Uterus (tissue), 4 donors: ENCODE data around the gene GPR142. TPM values are rescaled to one million over a fixed set of nuclear protein-coding genes. Genes with fewer than 3 reads are reported as not detected.

Experiments
- DNase-seq, 2 donors: peaks; one replicate each; pipeline ENCODE4 v3.0.0-alpha.2; 2019 to 2020
- H3K27ac ChIP-seq, 2 donors: fragments of 200-600 bp; sonication (generic); 1 replicate in 1 of 2; 2 replicates in 1 of 2; pipeline ENCODE4 v1.5.1; 2016 to 2018
- H3K27me3 ChIP-seq, 2 donors: fragments of 200-600 bp; sonication (generic); one replicate each; pipeline ENCODE4 v1.5.1; 2018 to 2019; ENCODE audit warnings: control low read depth in 1 of 2
- H3K36me3 ChIP-seq, 2 donors: fragments of 200-600 bp; sonication (generic); one replicate each; pipeline ENCODE4 v1.5.1; 2019; ENCODE audit warnings: control low read depth in 1 of 2
- H3K4me1 ChIP-seq, 2 donors: fragments of 200-600 bp; sonication (generic); one replicate each; pipeline ENCODE4 v1.5.1; 2018 to 2019; ENCODE audit warnings: control low read depth in 1 of 2
- H3K4me3 ChIP-seq, 2 donors: fragments of 200-600 bp; sonication (generic); 1 replicate in 1 of 2; 2 replicates in 1 of 2; pipeline ENCODE4 v1.5.1; 2018 to 2019; ENCODE audit warnings: mild to moderate bottlenecking in 1 of 2
- H3K9me3 ChIP-seq, 2 donors: fragments of 200-600 bp; sonication (generic); one replicate each; pipeline ENCODE4 v1.5.1; 2019; ENCODE audit warnings: control low read depth in 1 of 2
- CTCF ChIP-seq, 4 experiments: fragments of 200-600 bp in 2 of 4; fragments of 450-650 bp in 2 of 4; sonication (generic) in 2 of 4; IDR thresholded peaks; one replicate each; pipeline ENCODE4 v1.5.1; 2016 to 2019; ENCODE audit warnings: antibody characterized with exemption in 4 of 4, mild to moderate bottlenecking in 2 of 4, moderate library complexity in 1 of 4
- POLR2A ChIP-seq, 2 donors: fragments of 450-650 bp; IDR thresholded peaks; one replicate each; pipeline ENCODE4 v1.6.1; 2016; ENCODE audit warnings: antibody characterized with exemption in 2 of 2, mild to moderate bottlenecking in 1 of 2, moderate library complexity in 1 of 2
- intact Hi-C: fragments of 100-400 bp; cut with DNase I; formaldehyde crosslinking; loops from one replicate; pipeline ENCODE4 v1.15.1; 2023; ENCODE audit warnings: low total_unique reads
- total RNA-seq, 4 donors: library from RNA; depleted of rRNA in 3 of 4; stranded (reverse); fragments of >200 nt in 3 of 4; gene quantifications; one replicate each; pipeline versions ENCODE4 v1.1.0 to v1.2.4, GENCODE V29; 2014 to 2023
- donor health status: DM: yes; HTN: yes; CAD: no.

GPR142 gene
- total RNA-seq, 4 donors from 2014 or later: 0.73 TPM; not detected in 3

- no peaks in the 10 kb centered on the region for H3K4me1 ChIP-seq
- no peaks in the 10 kb centered on the region for H3K27me3 ChIP-seq
- TF ChIP-seq CTCF (IDR thresholded peaks at IDR 0.05): no peak
- no peak for TF ChIP-seq POLR2A (IDR thresholded peaks at IDR 0.05)
- H3K36me3 ChIP-seq: no peaks in the 10 kb centered on the region
- DNase-seq: no peak
- H3K9me3 ChIP-seq: no peaks in the 10 kb centered on the region
- no peak overlapping the region for H3K27ac ChIP-seq
- no peak overlapping the region for H3K4me3 ChIP-seq
- intact Hi-C loops: no loop called here
Observed at GRCh38 chr17:74385201-74385600, 17.9 kb downstream of the GPR142 start.

DNA sequence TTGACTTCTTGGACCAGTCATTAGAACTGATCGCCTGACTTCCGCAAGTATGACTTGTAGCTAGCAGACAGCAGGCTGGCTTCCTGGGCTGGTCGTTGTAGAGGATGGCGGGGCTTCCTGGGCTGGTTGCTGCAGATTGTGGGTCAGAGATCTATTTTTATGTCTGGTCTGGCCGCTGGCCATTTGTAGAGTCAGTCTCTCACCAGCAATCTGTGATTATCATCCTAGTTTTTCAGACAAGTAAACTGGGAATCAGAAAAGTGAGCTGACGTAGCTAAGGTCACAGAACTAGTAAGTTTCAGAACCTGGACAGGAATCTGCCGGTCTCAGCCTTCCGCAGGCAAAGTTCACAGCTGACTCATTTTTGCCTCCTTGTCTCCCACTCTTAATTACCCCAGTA is 19.1 kb downstream of the GPR142 start:
- Histone ChIP-seq H3K27ac (no peak overlapping the region), H3K27me3 (no peaks in the 10 kb centered on the region), H3K4me1 (no peaks in the 10 kb centered on the region), H3K9me3 (no peaks in the 10 kb centered on the region), H3K4me3 (no peak overlapping the region), H3K36me3 (no peaks in the 10 kb centered on the region)
- intact Hi-C loops: no loop called here
- DNase-seq: peak in 1 of 2 donors; percentile 23
- no peak for TF ChIP-seq CTCF (IDR thresholded peaks at IDR 0.05)
- no peak for TF ChIP-seq POLR2A (IDR thresholded peaks at IDR 0.05)

GRCh38 chr17:74387365-74388218 is 20.3 kb downstream of the GPR142 start:
- Histone ChIP-seq H3K4me1 (no peaks in the 10 kb centered on the region), H3K27me3 (no peaks in the 10 kb centered on the region), H3K36me3 (no peaks in the 10 kb centered on the region), H3K27ac (no peak overlapping the region), H3K4me3 (no peak overlapping the region), H3K9me3 (no peaks in the 10 kb centered on the region)
- intact Hi-C loops: no loop called here
- TF ChIP-seq POLR2A (IDR thresholded peaks at IDR 0.05) (no peak), CTCF (IDR thresholded peaks at IDR 0.05) (no peak)
- no peak for DNase-seq

- H3K4me1 ChIP-seq: no peaks in the 10 kb centered on the region
- TF ChIP-seq CTCF (IDR thresholded peaks at IDR 0.05): no peak
- no peak for TF ChIP-seq POLR2A (IDR thresholded peaks at IDR 0.05)
- no peak for DNase-seq
- H3K27me3 ChIP-seq: no peaks in the 10 kb centered on the region
- no peaks in the 10 kb centered on the region for H3K36me3 ChIP-seq
- no peak overlapping the region for H3K27ac ChIP-seq
- no peak overlapping the region for H3K4me3 ChIP-seq
- no peaks in the 10 kb centered on the region for H3K9me3 ChIP-seq
- intact Hi-C loops: no loop called here
Observed at GRCh38 chr17:74389084-74389753, 21.9 kb downstream of the GPR142 start.
